HepG2 (cell line): Measurements from ENCODE around the gene TANC1. TPM values are rescaled to one million over a fixed set of nuclear protein-coding genes. Genes with fewer than 3 reads are reported as not detected.

Experiments used
- ARID5B ChIP-seq: IDR thresholded peaks from 2 replicates; pipeline ENCODE4 v1.4.0; 2020; ENCODE audit warnings: mild to moderate bottlenecking, missing genetic modification reagents
- CC2D1A ChIP-seq: sonication (generic); formaldehyde crosslinking; IDR thresholded peaks from 2 replicates; pipeline ENCODE4 v1.8.1; 2023; ENCODE audit warnings: mild to moderate bottlenecking, missing genetic modification reagents
- EED ChIP-seq: sonication (generic); formaldehyde crosslinking; IDR thresholded peaks from 2 replicates; pipeline ENCODE4 v1.5.0; 2020; ENCODE audit warnings: mild to moderate bottlenecking, missing genetic modification reagents
- ELF4 ChIP-seq: sonication (generic); formaldehyde crosslinking; IDR thresholded peaks from 2 replicates; pipeline ENCODE4 v1.5.0; 2020; ENCODE audit warnings: missing genetic modification reagents, mild to moderate bottlenecking, moderate library complexity, borderline replicate concordance
- EP300 ChIP-seq, 3 experiments: sonication (generic) in 1 of 3; formaldehyde crosslinking in 1 of 3; IDR thresholded peaks; 2 replicates each; pipeline versions ENCODE4 v1.5.1 to v1.6.1; 2011 to 2020; ENCODE audit warnings: low read depth in 2 of 3, low read length in 2 of 3, borderline replicate concordance in 1 of 3, improper control_type of control experiment in 1 of 3, mild to moderate bottlenecking in 1 of 3, missing genetic modification reagents in 1 of 3, moderate library complexity in 1 of 3
- FOXA1 ChIP-seq, 2 experiments: fragments of 450-650 bp in 1 of 2; sonication (generic) in 1 of 2; formaldehyde crosslinking in 1 of 2; IDR thresholded peaks; 2 replicates each; pipeline versions ENCODE4 v1.4.0 to v1.6.1; 2016 to 2020; ENCODE audit warnings: missing genetic modification reagents in 1 of 2
- FOXP4 ChIP-seq: sonication (generic); formaldehyde crosslinking; IDR thresholded peaks from 2 replicates; pipeline ENCODE4 v1.4.0; 2020; ENCODE audit warnings: missing genetic modification reagents
- GTF3A ChIP-seq: sonication (generic); formaldehyde crosslinking; conservative IDR thresholded peaks from 2 replicates; pipeline ENCODE4 v1.4.0; 2020; ENCODE audit warnings: mild to moderate bottlenecking, missing genetic modification reagents
- KDM5B ChIP-seq: sonication (generic); formaldehyde crosslinking; IDR thresholded peaks from 2 replicates; pipeline ENCODE4 v1.4.0; 2020; ENCODE audit warnings: missing genetic modification reagents, mild to moderate bottlenecking, borderline replicate concordance
- LBX2 ChIP-seq: sonication (generic); formaldehyde crosslinking; IDR thresholded peaks from 2 replicates; pipeline ENCODE4 v1.5.0; 2020; ENCODE audit warnings: missing genetic modification reagents, mild to moderate bottlenecking, borderline replicate concordance
- MLX ChIP-seq: IDR thresholded peaks from 2 replicates; pipeline ENCODE4 v1.6.1; 2016
- NCOA1 ChIP-seq: sonication (generic); formaldehyde crosslinking; IDR thresholded peaks from 2 replicates; pipeline ENCODE4 v1.9.0; 2021; ENCODE audit warnings: missing genetic modification reagents
- NR2C2 ChIP-seq: sonication (generic); formaldehyde crosslinking; IDR thresholded peaks from 2 replicates; pipeline ENCODE4 v1.4.0; 2020; ENCODE audit warnings: missing genetic modification reagents, mild to moderate bottlenecking, moderate library complexity, borderline replicate concordance
- PCBP2 ChIP-seq: fragments of 200-400 bp; formaldehyde crosslinking; optimal IDR thresholded peaks from 2 replicates; pipeline ENCODE3; 2018; ENCODE audit warnings: low read length, low read depth; ENCODE audit not compliant: poor library complexity, severe bottlenecking
- RFXANK ChIP-seq: IDR thresholded peaks from 2 replicates; pipeline ENCODE4 v1.6.1; 2016
- SP5 ChIP-seq: IDR thresholded peaks from 2 replicates; pipeline ENCODE4 v1.6.1; 2016; ENCODE audit warnings: low read depth, borderline replicate concordance
- ZNF20 ChIP-seq: sonication (generic); formaldehyde crosslinking; IDR thresholded peaks from 2 replicates; pipeline ENCODE4 v1.4.0; 2020; ENCODE audit warnings: mild to moderate bottlenecking, moderate library complexity, missing genetic modification reagents
- ZNF225 ChIP-seq: sonication (generic); formaldehyde crosslinking; IDR thresholded peaks from 2 replicates; pipeline ENCODE4 v1.4.0; 2020; ENCODE audit warnings: mild to moderate bottlenecking, missing genetic modification reagents
- ZNF44 ChIP-seq: sonication (generic); formaldehyde crosslinking; IDR thresholded peaks from 2 replicates; pipeline ENCODE4 v1.5.1; 2020; ENCODE audit warnings: mild to moderate bottlenecking, missing genetic modification reagents
- ZNF570 ChIP-seq: sonication (generic); formaldehyde crosslinking; IDR thresholded peaks from 2 replicates; pipeline ENCODE4 v1.4.0; 2020; ENCODE audit warnings: mild to moderate bottlenecking, missing genetic modification reagents, borderline replicate concordance
- ZNF572 ChIP-seq: sonication (generic); formaldehyde crosslinking; IDR thresholded peaks from 2 replicates; pipeline ENCODE4 v1.5.1; 2020; ENCODE audit warnings: mild to moderate bottlenecking, missing genetic modification reagents
- ZNF670 ChIP-seq: sonication (generic); formaldehyde crosslinking; IDR thresholded peaks from 2 replicates; pipeline ENCODE4 v1.8.0; 2022; ENCODE audit warnings: mild to moderate bottlenecking, missing genetic modification reagents, borderline replicate concordance
- ZNF891 ChIP-seq: sonication (generic); formaldehyde crosslinking; IDR thresholded peaks from 2 replicates; pipeline ENCODE4 v1.5.0; 2020; ENCODE audit warnings: mild to moderate bottlenecking, missing genetic modification reagents
- polyA plus RNA-seq, 8 experiments: library from polyadenylated mRNA; depleted of rRNA in 3 of 8; stranded (reverse) in 7 of 8; unstranded in 1 of 8; fragments of >200 nt; fragmentation: Illumina TruSeq in 4 of 8; extraction: Trizol in 4 of 8; gene quantifications; 2 replicates each; pipeline versions ENCODE4 v1.2.1 to v1.2.3, GENCODE V29; 2011 to 2016; ENCODE audit warnings: low read depth in 4 of 8, missing spikeins in 1 of 8, mixed read lengths in 1 of 8; ENCODE audit not compliant: insufficient read depth in 1 of 8
- total RNA-seq, 5 experiments: library from RNA; depleted of rRNA; stranded (reverse); fragments of >200 nt; fragmentation: Illumina TruSeq; extraction: Trizol; gene quantifications; 2 replicates each; pipeline ENCODE4 v1.2.3, GENCODE V29; 2016; ENCODE audit warnings: low read depth in 1 of 5

Gene TANC1
- total and polyA plus RNA-seq, 2 of the 13 experiments (the other 11 are each of a cell fraction or from before 2014, with no cell fraction given), result 2.3 to 5.6 TPM

GRCh38 chr2:158948964-158949699 is 19.3 kb upstream of the TANC1 start (continued):
- TF ChIP-seq ARID5B (CRISPR knock-in tag) (peak; percentile 51), ZNF670 (CRISPR knock-in tag) (no peak), FOXP4 (CRISPR knock-in tag) (peak; percentile 75), MLX (CRISPR knock-in tag) (0 out of 2 replicates have a peak, but pooled peaks have one; percentile 19), SP5 (CRISPR knock-in tag) (peak; percentile 11; the same call in 1 of the 2 replicates), ZNF572 (no peak), ZNF891 (CRISPR knock-in tag) (no peak), ELF4 (no peak), EP300 (IDR thresholded peaks at IDR 0.05; ENCODE audit: low read depth in 2 of 2, low read length in 2 of 2) (peak in 1 of 2 experiments; percentile 64; a peak in 2 of 4 replicates), EP300 (CRISPR knock-in tag; IDR thresholded peaks at IDR 0.05; ENCODE audit: borderline replicate concordance) (no peak), ZNF570 (no peak), CC2D1A (CRISPR knock-in tag) (no peak), ZNF44 (no peak), ZNF20 (CRISPR knock-in tag) (no peak), NR2C2 (CRISPR knock-in tag) (no peak), NCOA1 (CRISPR knock-in tag) (no peak), GTF3A (CRISPR knock-in tag) (no peak), EED (CRISPR knock-in tag) (no peak), KDM5B (CRISPR knock-in tag) (no peak), RFXANK (CRISPR knock-in tag) (no peak), FOXA1 (IDR thresholded peaks at IDR 0.05) (no peak), FOXA1 (CRISPR knock-in tag; IDR thresholded peaks at IDR 0.05) (peak; percentile 37; the same call in 1 of the 2 replicates), ZNF225 (CRISPR knock-in tag) (no peak), LBX2 (CRISPR knock-in tag) (no peak), PCBP2 (no peak)
